Limb (tissue), 2 donors: Measurements from ENCODE around the gene DECR2.
"Not testable (repeated sequence)": the region's sequence is repeated elsewhere in the genome, so short reads cannot be mapped to it uniquely, and the experiment has no call there.

ENCODE experiments used
- DNase-seq, 2 donors: peaks; one replicate each; pipeline ENCODE4 v3.0.0-alpha.2; 2016; ENCODE audit errors: extremely low spot score in 2 of 2

DECR2 gene, protein sequence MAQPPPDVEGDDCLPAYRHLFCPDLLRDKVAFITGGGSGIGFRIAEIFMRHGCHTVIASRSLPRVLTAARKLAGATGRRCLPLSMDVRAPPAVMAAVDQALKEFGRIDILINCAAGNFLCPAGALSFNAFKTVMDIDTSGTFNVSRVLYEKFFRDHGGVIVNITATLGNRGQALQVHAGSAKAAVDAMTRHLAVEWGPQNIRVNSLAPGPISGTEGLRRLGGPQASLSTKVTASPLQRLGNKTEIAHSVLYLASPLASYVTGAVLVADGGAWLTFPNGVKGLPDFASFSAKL

GRCh38 chr16:401468-402348, at the start of gene DECR2:
DECR2 (plus strand) TSS chr16:401885; CDS start chr16:401964, 79 bp downstream.
- peak; percentile 92 to 100 for DNase-seq

- DNase-seq: peak; percentile 89 to 99
These were observed 48.9 kb upstream of the DECR2 start, which contains the start of gene AXIN1 for GRCh38 chr16:352547-353403. AXIN1 (minus strand) TSS chr16:352723; CDS start chr16:347025, 5,698 bp downstream.

DNA sequence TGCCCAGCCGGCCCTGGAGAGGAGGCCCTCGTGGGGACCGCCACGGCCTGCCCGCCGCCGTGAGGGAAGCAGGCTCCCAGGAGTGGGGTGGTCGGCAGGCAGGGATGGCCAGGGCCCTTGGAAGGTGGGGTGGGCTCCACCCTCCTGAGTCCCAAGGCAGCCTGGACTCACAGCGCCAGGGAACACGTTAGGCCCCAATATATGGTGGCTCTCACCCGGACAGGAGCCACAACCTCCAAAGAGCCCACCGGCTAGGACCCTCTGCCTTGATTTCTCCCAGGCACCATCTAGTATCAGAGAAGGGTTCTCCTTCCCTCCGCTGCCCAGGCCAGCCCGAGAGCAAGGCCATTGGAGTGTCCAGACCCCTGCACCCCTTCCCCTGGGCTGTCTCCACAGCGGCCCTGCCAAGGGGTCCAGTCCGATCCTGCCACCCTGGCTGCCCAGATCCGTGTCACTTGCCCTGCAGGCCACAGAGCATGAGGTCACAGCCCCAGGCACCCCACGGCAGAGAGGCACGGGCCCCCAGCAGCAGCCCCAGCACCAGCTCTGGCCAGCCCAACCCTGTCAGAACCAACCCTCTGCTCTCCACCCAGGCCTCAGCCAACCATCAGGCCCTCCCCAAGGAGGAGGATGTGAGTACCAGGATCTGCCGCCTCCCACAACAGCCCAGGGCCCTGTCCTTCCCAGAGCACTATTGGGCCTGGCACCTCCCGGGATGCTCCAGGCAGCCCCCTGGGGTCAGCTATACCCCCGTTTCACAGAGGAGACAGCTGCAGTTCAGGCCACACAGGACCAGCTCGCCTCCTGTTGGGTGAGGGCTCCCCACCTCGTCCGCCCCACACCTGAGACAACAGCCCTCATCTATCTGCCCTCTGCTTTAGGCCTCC, 48.0 kb upstream of the DECR2 start:
- DNase-seq: peak in 1 of 2 donors; percentile 34

GRCh38 chr16:354291-354881, 47.3 kb upstream of the DECR2 start:
- peak in 1 of 2 donors; percentile 34 for DNase-seq

DNA sequence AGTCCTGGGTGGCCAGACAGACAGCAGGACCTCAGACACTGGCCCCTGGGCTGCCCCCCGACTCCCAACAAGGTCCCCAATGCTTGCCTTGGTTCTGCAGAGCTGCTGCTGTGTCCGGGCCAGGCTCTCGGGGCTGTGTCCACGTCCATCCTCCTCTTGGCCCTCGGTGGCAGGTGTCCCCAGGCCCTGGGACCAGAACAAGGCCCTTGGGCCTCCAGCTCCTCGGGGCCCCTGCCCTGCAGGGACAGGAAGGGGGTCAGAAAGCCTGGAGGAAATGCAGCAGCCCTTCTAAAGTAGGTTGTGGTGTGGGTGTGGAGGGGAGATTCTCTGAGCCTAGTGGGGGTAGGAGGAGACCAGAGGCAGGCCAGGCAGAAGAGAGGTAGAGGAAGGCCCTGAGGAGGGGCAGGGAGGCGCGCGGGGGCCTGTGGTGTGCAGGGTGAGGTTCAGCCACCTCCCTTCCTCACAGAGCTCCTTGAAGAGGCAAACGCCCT, 46.7 kb upstream of the DECR2 start:
- DNase-seq: peak in 1 of 2 donors; percentile 29

GRCh38 chr16:356741-357140, 44.9 kb upstream of the DECR2 start:
- DNase-seq: no peak

DNA sequence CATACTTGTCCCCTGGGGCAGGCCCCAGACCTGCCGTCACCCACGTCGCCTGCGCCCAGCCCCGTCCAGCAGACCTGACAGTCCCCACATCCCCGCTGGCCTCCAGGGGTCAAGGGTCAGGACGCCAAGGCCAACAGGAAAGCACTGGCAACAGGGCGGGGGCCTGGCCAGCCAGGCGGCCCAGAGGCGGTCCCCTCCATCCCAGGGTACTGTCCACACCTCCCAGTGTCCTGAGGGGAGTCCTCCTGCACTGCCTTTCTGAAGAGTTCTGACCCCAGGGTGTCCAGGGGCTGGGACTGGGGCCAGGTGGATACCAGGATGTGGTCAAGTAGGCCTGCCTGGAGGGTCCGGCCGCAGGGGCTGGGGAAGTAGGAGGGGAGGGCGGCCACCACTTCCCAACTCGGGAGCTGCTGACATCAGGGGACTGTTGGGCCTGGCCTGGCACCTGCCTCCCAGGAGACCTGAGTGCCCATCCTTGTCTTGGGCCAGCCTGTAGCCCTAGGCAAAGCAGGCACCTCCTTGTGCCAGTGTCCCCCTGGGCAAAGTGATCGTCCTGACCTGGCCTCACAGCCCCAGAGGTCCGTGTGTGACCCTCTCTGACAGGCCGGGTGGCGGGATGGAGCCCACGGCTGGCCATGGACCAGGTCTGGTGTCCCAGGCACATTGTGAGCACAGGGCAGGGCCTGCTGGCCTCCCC, 42.5 kb upstream of the DECR2 start:
- DNase-seq: no peak

DNA sequence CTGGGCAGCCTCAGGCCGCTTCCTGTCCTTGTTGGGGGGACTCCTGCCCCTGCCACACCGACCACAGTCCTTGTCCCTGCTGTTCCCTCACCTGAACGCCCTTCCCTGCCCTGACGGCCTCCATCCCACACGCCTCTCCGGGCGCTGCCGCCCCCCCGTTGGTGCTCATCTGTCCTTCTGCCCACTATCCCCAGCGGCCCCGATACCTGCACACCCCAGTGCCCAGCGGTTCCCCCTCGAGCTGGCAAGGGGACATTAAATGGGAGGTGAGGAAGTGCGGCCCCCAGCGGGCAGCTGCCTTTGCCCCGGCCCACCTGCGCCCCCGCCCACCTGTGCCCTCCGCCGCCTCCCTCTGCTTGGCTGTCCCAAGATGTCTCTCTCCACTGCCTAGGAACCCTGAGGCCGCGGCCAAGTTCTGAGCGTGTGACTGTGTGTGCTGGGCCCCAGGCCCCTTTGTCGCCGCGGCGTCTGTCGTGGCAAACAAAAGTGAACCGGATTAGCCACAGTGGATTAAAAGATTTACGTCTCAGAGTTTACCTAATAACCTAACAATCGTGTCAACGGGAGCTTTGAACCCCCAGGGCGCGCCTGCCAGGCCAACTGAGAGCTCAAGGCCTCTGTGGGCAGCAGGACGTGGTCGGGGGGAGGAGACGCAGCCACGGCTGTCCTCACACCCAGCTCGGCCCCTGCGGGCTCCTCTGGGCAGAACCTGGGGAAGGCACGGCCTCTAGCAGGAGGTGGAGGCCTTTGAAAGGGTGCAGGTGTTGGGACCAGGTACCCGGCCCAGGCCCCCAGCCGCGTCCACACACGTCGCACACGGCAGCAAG, 41.6 kb upstream of the DECR2 start:
- DNase-seq: no peak

GRCh38 chr16:360698-361336, 40.9 kb upstream of the DECR2 start:
- no peak for DNase-seq

GRCh38 chr16:361341-361871, 40.3 kb upstream of the DECR2 start:
- no peak for DNase-seq

DNA sequence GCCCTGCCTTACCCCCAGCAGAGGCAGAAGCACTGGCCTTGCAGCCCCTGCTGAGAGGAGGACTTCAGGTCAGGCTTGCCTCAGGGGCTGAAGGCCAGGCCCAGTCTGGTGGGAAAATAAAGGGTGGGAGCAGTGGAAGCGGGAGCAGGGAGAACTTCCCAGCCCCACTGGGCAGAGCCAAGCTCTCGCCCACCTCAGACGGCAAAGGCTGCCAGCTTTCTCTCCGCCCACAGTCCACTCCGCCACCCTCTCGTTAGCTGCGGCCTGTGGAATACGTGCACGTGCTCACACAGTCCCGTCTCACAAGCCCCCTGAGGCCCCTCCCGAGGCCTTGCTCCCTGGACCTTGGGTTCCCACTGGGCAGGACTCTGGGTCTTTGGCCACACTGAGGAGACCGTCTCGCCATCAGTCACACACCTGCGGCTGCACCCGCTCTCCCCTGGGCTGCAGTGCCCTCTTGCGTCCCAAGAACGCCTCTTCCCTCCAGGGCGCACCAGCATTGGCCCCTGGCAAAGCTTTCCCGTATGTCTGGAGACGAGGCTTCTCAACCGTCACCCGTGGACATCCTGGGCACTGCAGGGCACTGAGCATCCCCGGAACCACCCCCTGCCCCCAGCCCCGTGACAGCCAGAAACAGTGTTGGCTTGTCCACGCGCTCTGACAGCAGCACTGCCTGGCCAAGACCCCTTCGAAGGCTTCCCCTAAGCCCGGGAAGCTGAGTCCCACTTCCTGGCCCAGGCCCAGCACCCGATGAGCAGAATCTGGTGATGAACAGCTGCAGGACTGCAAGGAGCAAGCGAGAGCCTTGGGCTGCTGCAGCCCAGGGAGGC, 39.6 kb upstream of the DECR2 start:
- DNase-seq: peak in 1 of 2 donors; percentile 72

DNA sequence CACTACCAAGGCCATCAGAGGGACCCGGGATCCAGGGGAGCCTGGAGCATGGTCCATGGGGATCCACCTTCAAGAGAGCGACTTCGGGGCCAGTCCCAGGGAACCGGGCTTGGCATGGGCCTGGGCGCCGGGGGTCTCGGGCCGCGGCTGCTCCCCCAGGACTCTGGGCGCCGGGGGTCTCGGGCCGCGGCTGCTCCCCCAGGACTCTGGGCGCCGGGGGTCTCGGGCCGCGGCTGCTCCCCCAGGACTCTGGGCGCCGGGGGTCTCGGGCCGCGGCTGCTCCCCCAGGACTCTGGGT, 39.0 kb upstream of the DECR2 start:
- not testable (repeated sequence) for DNase-seq

DNA sequence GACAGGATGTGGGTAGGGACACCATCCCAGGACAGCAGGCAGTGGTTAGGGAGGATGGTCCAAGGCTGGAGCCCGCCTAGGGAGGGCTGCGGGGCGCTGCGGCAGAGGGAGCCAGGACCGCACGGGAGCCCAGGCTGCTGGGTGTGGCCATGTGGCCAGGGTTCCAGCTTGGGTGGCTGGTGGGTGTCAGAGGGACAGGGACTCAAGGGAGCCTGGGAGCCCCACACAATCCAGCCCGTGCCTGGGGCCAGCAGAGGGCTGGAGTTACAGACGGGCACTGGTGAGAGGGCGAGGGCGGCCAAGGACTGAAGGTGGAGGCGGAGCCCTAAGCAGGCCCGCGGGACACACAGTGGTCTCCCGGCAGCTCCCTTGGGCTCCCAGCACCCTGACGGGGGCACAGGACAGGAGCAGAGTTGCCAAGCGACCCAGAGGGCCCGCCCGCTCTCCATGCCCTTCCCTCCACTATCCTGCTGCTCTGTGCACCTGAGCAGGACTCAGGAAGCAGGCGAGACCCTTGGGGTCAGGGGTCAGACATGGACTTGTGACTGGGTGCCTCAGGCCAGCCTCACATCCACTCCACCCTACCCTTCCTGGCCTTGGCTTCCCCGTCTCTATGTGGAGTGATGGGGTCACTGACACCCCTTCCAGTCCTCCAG, 38.4 kb upstream of the DECR2 start:
- DNase-seq: no peak

DNA sequence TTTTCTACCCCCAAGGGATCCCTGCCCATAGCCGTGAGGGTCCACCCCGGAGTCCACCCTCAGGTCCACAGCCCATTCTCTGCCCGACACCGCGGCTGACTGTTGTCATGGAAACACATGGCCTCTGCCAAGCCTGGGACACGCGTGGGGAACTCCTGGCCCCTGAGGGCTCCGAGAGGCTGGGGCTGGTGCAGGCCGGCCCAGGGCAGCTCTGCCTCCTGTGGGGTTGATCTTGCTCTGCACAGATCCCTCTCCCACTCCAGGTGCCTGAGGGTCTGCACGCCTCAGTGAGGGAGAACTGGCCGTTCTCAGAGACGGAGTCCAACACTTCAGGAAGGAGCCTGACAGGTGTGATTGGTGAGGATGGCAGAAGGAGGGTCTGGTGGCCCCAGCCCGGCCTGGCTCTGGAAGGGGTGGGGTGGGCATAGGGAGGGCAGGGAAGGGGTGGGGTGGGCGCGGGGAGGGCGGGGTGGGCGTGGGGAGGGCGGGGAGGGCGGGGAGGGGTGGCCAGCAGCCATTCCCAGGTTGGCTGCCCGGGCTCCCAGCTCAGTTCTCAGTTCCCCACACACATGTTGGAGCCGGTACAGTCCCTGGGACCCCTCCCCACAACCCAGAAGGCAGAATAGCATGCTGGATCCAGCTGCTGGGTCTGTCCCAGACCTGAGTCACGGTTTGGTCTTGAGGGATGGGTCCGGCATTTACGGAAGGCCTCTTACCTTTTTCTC, 37.8 kb upstream of the DECR2 start:
- no peak for DNase-seq

GRCh38 chr16:364595-365491, 36.8 kb upstream of the DECR2 start:
- DNase-seq: peak in 1 of 2 donors; percentile 35
